NCI-H146 treated with DMSO at 0.1 percent for 48 hours (cell line): ENCODE results near the gene CALM1.

Experiments used
- DNase-seq: peaks from one replicate; lab custom pipeline; 2025; ENCODE audit not compliant: unreplicated experiment; lab: John Stamatoyannopoulos, UW

CALM1 gene

GRCh38 chr14:90407230-90407629 is 10.4 kb downstream of the CALM1 start:
- DNase-seq, result no peak

- DNase-seq, result no peak
Observed at GRCh38 chr14:90408713-90409112, 11.9 kb downstream of the CALM1 start.

- DNase-seq, result no peak
Observed at GRCh38 chr14:90409209-90409730, 12.4 kb downstream of the CALM1 start.

GRCh38 chr14:90412058-90412457 is 15.2 kb downstream of the CALM1 start:
- DNase-seq, result no peak

GRCh38 chr14:90416720-90417119 is 19.9 kb downstream of the CALM1 start:
- no peak for DNase-seq

- DNase-seq, result no peak
Observed at GRCh38 chr14:90418053-90418452, 21.2 kb downstream of the CALM1 start.

GRCh38 chr14:90419200-90419599 is 22.4 kb downstream of the CALM1 start:
- DNase-seq, result no peak

- DNase-seq, result peak; percentile 92
Observed at GRCh38 chr14:90421001-90421631, 24.3 kb downstream of the CALM1 start.

GRCh38 chr14:90421632-90422020 is 24.8 kb downstream of the CALM1 start:
- no peak for DNase-seq

- no peak for DNase-seq
Observed at GRCh38 chr14:90423166-90423565, 26.3 kb downstream of the CALM1 start.

GRCh38 chr14:90424075-90424474 is 27.2 kb downstream of the CALM1 start:
- no peak for DNase-seq

- DNase-seq, result no peak
Observed at GRCh38 chr14:90424686-90425372, 28.0 kb downstream of the CALM1 start.

- no peak for DNase-seq
Observed at GRCh38 chr14:90425373-90425879, 28.6 kb downstream of the CALM1 start.

GRCh38 chr14:90426031-90426540 is 29.3 kb downstream of the CALM1 start:
- no peak for DNase-seq

GRCh38 chr14:90426663-90427062 is 29.8 kb downstream of the CALM1 start:
- no peak for DNase-seq

- DNase-seq, result no peak
Observed at GRCh38 chr14:90427848-90428426, 31.1 kb downstream of the CALM1 start.

- DNase-seq, result no peak
Observed at GRCh38 chr14:90428676-90429075, 31.8 kb downstream of the CALM1 start.

GRCh38 chr14:90429236-90429635 is 32.4 kb downstream of the CALM1 start:
- DNase-seq, result no peak

GRCh38 chr14:90429754-90430153 is 32.9 kb downstream of the CALM1 start:
- DNase-seq, result no peak

GRCh38 chr14:90434370-90435020 is 37.7 kb downstream of the CALM1 start:
- DNase-seq, result no peak

GRCh38 chr14:90438841-90439240 is 42.0 kb downstream of the CALM1 start:
- DNase-seq, result no peak
